Neural crest cell (in vitro differentiated cells): Measurements from ENCODE around the gene FGFBP2. TPM values are rescaled to one million over a fixed set of nuclear protein-coding genes. Genes with fewer than 3 reads are reported as not detected.

Source experiments
- DNase-seq: peaks from one replicate; pipeline ENCODE4 v3.0.0; 2021; ENCODE audit warnings: low read depth, mixed read lengths, low spot score
- H3K27ac Mint-ChIP-seq: one replicate; pipeline ENCODE4 v1.8.0; 2021; ENCODE audit warnings: mild to moderate bottlenecking, mixed read lengths; ENCODE audit not compliant: unreplicated experiment
- H3K27me3 Mint-ChIP-seq: 2 replicates; pipeline ENCODE4 v1.8.0; 2021; ENCODE audit warnings: low read depth, mild to moderate bottlenecking, mixed read lengths
- H3K36me3 Mint-ChIP-seq: 2 replicates; pipeline ENCODE4 v1.8.0; 2021; ENCODE audit warnings: low read depth, mild to moderate bottlenecking, mixed read lengths
- H3K4me1 Mint-ChIP-seq: 2 replicates; pipeline ENCODE4 v1.8.0; 2021; ENCODE audit warnings: mixed read lengths
- H3K4me3 Mint-ChIP-seq: one replicate; pipeline ENCODE4 v1.8.0; 2021; ENCODE audit warnings: mild to moderate bottlenecking, mixed read lengths
- H3K9me3 Mint-ChIP-seq: 2 replicates; pipeline ENCODE4 v1.8.0; 2021; ENCODE audit warnings: mixed read lengths
- CTCF ChIP-seq: fragments of 200-600 bp; sonication (generic); conservative IDR thresholded peaks from 2 replicates; pipeline ENCODE4 v1.5.0; 2021; ENCODE audit warnings: antibody characterized with exemption, mild to moderate bottlenecking
- total RNA-seq: library from RNA; stranded (reverse); gene quantifications from 2 replicates; pipeline ENCODE4 v1.2.1, GENCODE V29; 2021

FGFBP2 gene
- total RNA-seq, 1 donor from 2014 or later, result 0.28 TPM

GRCh38 chr4:15992167-15992485 is 29.2 kb upstream of the FGFBP2 start:
- no peak overlapping the region for H3K27ac Mint-ChIP-seq
- no peak for TF ChIP-seq CTCF
- no peaks in the 10 kb centered on the region for H3K4me1 Mint-ChIP-seq
- no peaks in the 10 kb centered on the region for H3K27me3 Mint-ChIP-seq
- no peaks in the 10 kb centered on the region for H3K9me3 Mint-ChIP-seq
- no peak overlapping the region for H3K4me3 Mint-ChIP-seq
- DNase-seq, result no peak
- peaks cover 13% of the 10 kb centered on the region for H3K36me3 Mint-ChIP-seq

- Mint-ChIP-seq H3K4me1 (no peaks in the 10 kb centered on the region), H3K27ac (no peak overlapping the region), H3K36me3 (peaks cover 17% of the 10 kb centered on the region), H3K4me3 (no peak overlapping the region), H3K9me3 (no peaks in the 10 kb centered on the region), H3K27me3 (no peaks in the 10 kb centered on the region)
- DNase-seq, result no peak
- TF ChIP-seq CTCF, result no peak
Measured at GRCh38 chr4:15990570-15991285, 27.8 kb upstream of the FGFBP2 start.

- DNase-seq, result no peak
- TF ChIP-seq CTCF, result no peak
- Mint-ChIP-seq H3K4me3 (no peak overlapping the region), H3K4me1 (no peaks in the 10 kb centered on the region), H3K27ac (peak overlapping the region; percentile 59), H3K9me3 (no peaks in the 10 kb centered on the region), H3K36me3 (peaks cover 23% of the 10 kb centered on the region), H3K27me3 (no peaks in the 10 kb centered on the region)
Measured at GRCh38 chr4:15989424-15989823, 26.4 kb upstream of the FGFBP2 start.

- no peaks in the 10 kb centered on the region for H3K9me3 Mint-ChIP-seq
- no peak overlapping the region for H3K27ac Mint-ChIP-seq
- H3K27me3 Mint-ChIP-seq, result no peaks in the 10 kb centered on the region
- peaks cover 25% of the 10 kb centered on the region for H3K36me3 Mint-ChIP-seq
- no peak for TF ChIP-seq CTCF
- no peaks in the 10 kb centered on the region for H3K4me1 Mint-ChIP-seq
- H3K4me3 Mint-ChIP-seq, result no peak overlapping the region
- DNase-seq, result no peak
Measured at GRCh38 chr4:15988222-15988621, 25.2 kb upstream of the FGFBP2 start.

- TF ChIP-seq CTCF, result no peak
- no peak overlapping the region for H3K27ac Mint-ChIP-seq
- no peak for DNase-seq
- no peak overlapping the region for H3K4me3 Mint-ChIP-seq
- peaks cover 34% of the 10 kb centered on the region for H3K36me3 Mint-ChIP-seq
- no peaks in the 10 kb centered on the region for H3K9me3 Mint-ChIP-seq
- no peaks in the 10 kb centered on the region for H3K4me1 Mint-ChIP-seq
- no peaks in the 10 kb centered on the region for H3K27me3 Mint-ChIP-seq
Measured at GRCh38 chr4:15986907-15987306, 23.9 kb upstream of the FGFBP2 start.
